K562 treated with DMSO at 1 percent for 12 hours (cell line): ENCODE measurements around the gene SLCO4A1. TPM values are rescaled to one million over a fixed set of nuclear protein-coding genes. Genes with fewer than 3 reads are reported as not detected.

Source experiments
- total RNA-seq: library from RNA; unstranded; fragments of 300-600 nt; gene quantifications from 2 replicates; pipeline ENCODE4 v1.2.3, GENCODE V29; 2022; ENCODE audit not compliant: insufficient read depth

SLCO4A1 gene
- total RNA-seq: 0.60 and 2.0 TPM in 2 replicates

GRCh38 chr20:62642051-62642665 lies at the start of gene SLCO4A1:
Gene SLCO4A1 (plus strand): TSS chr20:62642503. CDS start chr20:62656455, 13,952 bp downstream.

GRCh38 chr20:62708591-62709536 lies 66.6 kb downstream of the SLCO4A1 start, which contains the start of gene NTSR1:
Gene NTSR1 (plus strand): TSS chr20:62708836. CDS start chr20:62709208, 372 bp downstream.

Other genes starting within 250 kb of the SLCO4A1 start
- 6.3 and 12.4 TPM in 2 replicates for gene CABLES2, start 235.2 kb upstream of the SLCO4A1 start, total RNA-seq
- not detected in 2 replicates for gene RBBP8NL, start 215.0 kb upstream of the SLCO4A1 start, total RNA-seq
- gene GATA5, start 166.5 kb upstream of the SLCO4A1 start, total RNA-seq: 0.31 and 1.1 TPM in 2 replicates
- gene NTSR1, start 66.3 kb downstream of the SLCO4A1 start, total RNA-seq: not detected in 2 replicates
- gene MRGBP, start 154.0 kb downstream of the SLCO4A1 start, total RNA-seq: 11.6 and 12.8 TPM in 2 replicates
- gene OGFR, start 162.3 kb downstream of the SLCO4A1 start, total RNA-seq: 33.6 and 36.1 TPM in 2 replicates
- 1.5 and 2.5 TPM in 2 replicates for gene COL9A3, start 174.5 kb downstream of the SLCO4A1 start, total RNA-seq
- gene TCFL5, start 219.3 kb downstream of the SLCO4A1 start, total RNA-seq: 7.8 and 14.2 TPM in 2 replicates